ENCODE results near the gene AATF. TPM values are rescaled to one million over a fixed set of nuclear protein-coding genes. Genes with fewer than 3 reads are reported as not detected.

AATF gene
- total RNA-seq, 1 donor from 2014 or later = 11.5 TPM

DNA sequence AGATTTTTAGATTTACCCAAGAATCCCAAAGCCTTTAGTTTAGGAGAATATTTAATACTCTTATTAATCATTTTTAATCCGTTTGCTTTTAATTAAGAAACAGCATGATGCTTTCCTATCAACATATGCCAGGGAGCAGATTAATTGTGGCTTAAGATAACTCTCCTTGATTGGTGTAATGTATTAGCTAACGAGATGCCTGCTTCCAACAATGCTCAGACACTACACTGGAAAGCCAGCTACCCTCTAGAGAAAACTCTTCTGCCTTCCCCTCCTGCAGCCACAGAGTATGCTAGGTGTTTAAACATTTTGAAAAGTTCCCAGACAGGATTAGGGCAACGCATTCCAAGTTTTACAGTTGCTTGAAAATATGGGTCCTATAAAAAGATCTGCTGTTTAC lies 142.2 kb downstream of the AATF start:
- no peak overlapping the region for H3K4me3 ChIP-seq (ENCODE audit: low read length in 3 of 3)
- no peak overlapping the region for H3K27ac ChIP-seq (ENCODE audit: low read depth, low read length)
- H3K4me1 ChIP-seq (ENCODE audit: control insufficient read depth in 3 of 3, insufficient read depth in 3 of 3, low read length in 3 of 3) = peaks cover 4 to 11% (median 7%) of the 10 kb centered on the region in 3 donors
- H3K9ac ChIP-seq (ENCODE audit: low read depth in 1 of 3, low read length in 3 of 3) = no peak overlapping the region
- H3K9me3 ChIP-seq (ENCODE audit: control insufficient read depth in 3 of 3, low read length in 3 of 3) = no peaks in the 10 kb centered on the region
- H3K36me3 ChIP-seq (ENCODE audit: control insufficient read depth in 3 of 3, insufficient read depth in 3 of 3, low read length in 3 of 3) = peaks cover 30 to 51% (median 36%) of the 10 kb centered on the region in 3 donors
- no peaks in the 10 kb centered on the region for H3K27me3 ChIP-seq (ENCODE audit: control insufficient read depth in 3 of 3, insufficient read depth in 3 of 3, low read length in 3 of 3)

DNA sequence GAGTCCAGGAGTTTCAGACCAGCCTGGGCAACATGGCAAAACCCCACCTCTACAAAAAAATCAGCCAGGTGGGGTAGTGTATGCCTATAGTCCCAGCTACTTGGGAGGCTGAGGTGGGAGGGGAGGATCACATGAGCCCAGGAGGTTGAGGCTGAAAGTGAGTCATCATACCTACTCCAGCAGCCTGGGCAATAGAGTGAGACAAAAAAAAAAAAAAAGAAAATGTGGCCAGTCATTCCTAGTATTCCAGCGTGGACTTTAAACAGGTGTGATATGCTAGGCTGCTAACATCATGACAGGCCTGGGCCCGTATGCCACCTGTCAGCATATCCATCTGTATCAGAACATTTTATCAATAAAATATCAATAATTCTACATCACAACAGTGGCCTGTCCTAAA lies 143.3 kb downstream of the AATF start:
- Histone ChIP-seq H3K4me1 (ENCODE audit: control insufficient read depth in 3 of 3, insufficient read depth in 3 of 3, low read length in 3 of 3) (peaks cover 4 to 11% (median 7%) of the 10 kb centered on the region in 3 donors), H3K4me3 (ENCODE audit: low read length in 3 of 3) (no peak overlapping the region), H3K9me3 (ENCODE audit: control insufficient read depth in 3 of 3, low read length in 3 of 3) (no peaks in the 10 kb centered on the region), H3K27me3 (ENCODE audit: control insufficient read depth in 3 of 3, insufficient read depth in 3 of 3, low read length in 3 of 3) (no peaks in the 10 kb centered on the region), H3K27ac (ENCODE audit: low read depth, low read length) (no peak overlapping the region), H3K36me3 (ENCODE audit: control insufficient read depth in 3 of 3, insufficient read depth in 3 of 3, low read length in 3 of 3) (peaks cover 30 to 51% (median 36%) of the 10 kb centered on the region in 3 donors), H3K9ac (ENCODE audit: low read depth in 1 of 3, low read length in 3 of 3) (no peak overlapping the region)

DNA sequence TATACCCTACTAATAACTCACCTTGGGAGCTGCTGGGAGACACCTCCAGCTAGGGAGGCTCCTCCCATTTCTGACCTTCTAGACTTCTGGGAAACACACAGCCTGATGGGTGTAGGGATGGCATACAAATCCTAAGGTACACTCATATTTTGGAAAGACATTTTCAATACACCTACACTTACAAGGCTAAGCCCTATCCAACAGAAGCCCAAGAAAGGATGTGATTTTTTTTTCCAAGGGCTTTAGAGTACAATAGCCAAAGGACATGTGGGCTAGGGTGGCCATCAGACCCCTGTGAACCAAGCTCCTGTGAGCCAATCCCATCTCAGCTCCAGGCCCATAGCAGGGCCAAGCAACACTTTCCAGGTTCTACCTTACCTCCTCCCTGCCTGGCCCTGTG lies 143.9 kb downstream of the AATF start:
- Histone ChIP-seq H3K9me3 (ENCODE audit: control insufficient read depth in 3 of 3, low read length in 3 of 3) (no peaks in the 10 kb centered on the region), H3K4me1 (ENCODE audit: control insufficient read depth in 3 of 3, insufficient read depth in 3 of 3, low read length in 3 of 3) (peaks cover 4 to 11% (median 7%) of the 10 kb centered on the region in 3 donors), H3K27me3 (ENCODE audit: control insufficient read depth in 3 of 3, insufficient read depth in 3 of 3, low read length in 3 of 3) (no peaks in the 10 kb centered on the region), H3K4me3 (ENCODE audit: low read length in 3 of 3) (no peak overlapping the region), H3K9ac (ENCODE audit: low read depth in 1 of 3, low read length in 3 of 3) (no peak overlapping the region), H3K27ac (ENCODE audit: low read depth, low read length) (no peak overlapping the region), H3K36me3 (ENCODE audit: control insufficient read depth in 3 of 3, insufficient read depth in 3 of 3, low read length in 3 of 3) (peaks cover 33 to 54% (median 37%) of the 10 kb centered on the region in 3 donors)

DNA sequence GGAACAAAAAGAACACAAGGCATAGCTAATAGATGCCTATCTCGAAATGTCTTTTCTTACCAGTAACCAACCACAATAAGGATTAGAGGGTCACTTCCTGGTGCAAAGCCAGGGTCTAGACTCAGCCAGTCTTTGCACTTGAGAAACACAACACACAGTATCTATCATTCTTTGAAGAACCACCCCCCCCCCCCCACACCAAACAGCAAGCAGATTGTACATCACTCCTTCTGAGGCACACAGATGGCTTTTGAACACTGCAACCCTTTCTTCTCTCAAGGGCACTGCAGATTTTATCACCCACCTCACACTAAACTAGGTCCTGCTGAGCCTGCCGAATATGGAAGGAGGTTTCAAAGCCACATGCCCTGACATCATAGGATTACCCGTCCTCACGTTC lies 145.6 kb downstream of the AATF start:
- Histone ChIP-seq H3K9ac (ENCODE audit: low read depth in 1 of 3, low read length in 3 of 3) (no peak overlapping the region), H3K4me3 (ENCODE audit: low read length in 3 of 3) (no peak overlapping the region), H3K9me3 (ENCODE audit: control insufficient read depth in 3 of 3, low read length in 3 of 3) (no peaks in the 10 kb centered on the region), H3K27ac (ENCODE audit: low read depth, low read length) (no peak overlapping the region), H3K4me1 (ENCODE audit: control insufficient read depth in 3 of 3, insufficient read depth in 3 of 3, low read length in 3 of 3) (peaks cover 4 to 7% (median 4%) of the 10 kb centered on the region in 3 donors), H3K36me3 (ENCODE audit: control insufficient read depth in 3 of 3, insufficient read depth in 3 of 3, low read length in 3 of 3) (peaks cover 33 to 49% (median 37%) of the 10 kb centered on the region in 3 donors), H3K27me3 (ENCODE audit: control insufficient read depth in 3 of 3, insufficient read depth in 3 of 3, low read length in 3 of 3) (no peaks in the 10 kb centered on the region)

DNA sequence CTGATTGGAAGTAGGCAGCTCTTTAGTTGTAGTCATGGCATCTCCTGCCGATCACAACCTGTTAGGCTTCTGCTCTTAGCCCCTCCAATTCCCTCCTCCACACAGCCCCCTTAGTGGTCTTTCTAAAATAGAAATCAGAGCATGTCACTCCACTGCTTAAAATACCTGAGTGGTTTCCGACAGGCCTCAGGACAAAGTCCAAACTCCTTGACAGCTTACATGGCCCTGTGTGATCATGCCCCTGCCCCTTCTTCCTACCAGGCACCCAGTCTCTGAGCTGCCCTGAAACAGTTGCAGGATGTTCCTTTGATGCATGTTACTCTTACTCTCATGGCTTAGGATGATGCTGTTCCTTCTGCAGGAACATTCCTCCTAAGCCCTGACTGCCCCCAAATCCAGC lies 147.3 kb downstream of the AATF start:
- Histone ChIP-seq H3K4me1 (ENCODE audit: control insufficient read depth in 3 of 3, insufficient read depth in 3 of 3, low read length in 3 of 3) (peaks cover 0 to 6% (median under 1%) of the 10 kb centered on the region in 3 donors), H3K36me3 (ENCODE audit: control insufficient read depth in 3 of 3, insufficient read depth in 3 of 3, low read length in 3 of 3) (peaks cover 31 to 47% (median 32%) of the 10 kb centered on the region in 3 donors)

DNA sequence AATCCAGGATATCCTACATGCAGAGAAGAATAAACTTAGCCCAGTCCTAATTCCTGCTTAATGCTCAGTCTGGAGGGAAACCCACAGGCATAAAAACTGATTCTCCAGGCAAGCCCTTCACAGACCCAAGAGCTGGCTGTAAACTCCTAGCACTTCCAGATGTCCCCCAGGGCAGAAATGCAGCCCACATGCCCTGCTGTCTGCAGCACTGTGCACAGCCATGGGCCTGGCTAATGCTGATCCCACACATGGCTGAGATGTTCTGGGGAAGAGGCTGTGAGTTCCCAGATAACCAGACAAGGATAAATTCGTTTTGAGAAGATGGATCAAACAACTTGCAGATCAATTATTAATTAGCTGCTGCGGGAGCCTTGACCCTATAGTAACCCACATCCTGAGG lies 148.4 kb downstream of the AATF start:
- Histone ChIP-seq H3K4me3 (ENCODE audit: low read length in 3 of 3) (no peak overlapping the region), H3K4me1 (ENCODE audit: control insufficient read depth in 3 of 3, insufficient read depth in 3 of 3, low read length in 3 of 3) (no peaks in the 10 kb centered on the region), H3K36me3 (ENCODE audit: control insufficient read depth in 3 of 3, insufficient read depth in 3 of 3, low read length in 3 of 3) (peaks cover 33 to 52% (median 37%) of the 10 kb centered on the region in 3 donors), H3K27me3 (ENCODE audit: control insufficient read depth in 3 of 3, insufficient read depth in 3 of 3, low read length in 3 of 3) (no peaks in the 10 kb centered on the region), H3K9ac (ENCODE audit: low read depth in 1 of 3, low read length in 3 of 3) (no peak overlapping the region), H3K9me3 (ENCODE audit: control insufficient read depth in 3 of 3, low read length in 3 of 3) (no peaks in the 10 kb centered on the region), H3K27ac (ENCODE audit: low read depth, low read length) (no peak overlapping the region)

More for the DNA sequence above, 147.3 kb downstream of the AATF start:
- Histone ChIP-seq H3K4me3 (ENCODE audit: low read length in 3 of 3) (no peak overlapping the region), H3K27ac (ENCODE audit: low read depth, low read length) (no peak overlapping the region), H3K9ac (ENCODE audit: low read depth in 1 of 3, low read length in 3 of 3) (no peak overlapping the region), H3K9me3 (ENCODE audit: control insufficient read depth in 3 of 3, low read length in 3 of 3) (no peaks in the 10 kb centered on the region), H3K27me3 (ENCODE audit: control insufficient read depth in 3 of 3, insufficient read depth in 3 of 3, low read length in 3 of 3) (no peaks in the 10 kb centered on the region)

DNA sequence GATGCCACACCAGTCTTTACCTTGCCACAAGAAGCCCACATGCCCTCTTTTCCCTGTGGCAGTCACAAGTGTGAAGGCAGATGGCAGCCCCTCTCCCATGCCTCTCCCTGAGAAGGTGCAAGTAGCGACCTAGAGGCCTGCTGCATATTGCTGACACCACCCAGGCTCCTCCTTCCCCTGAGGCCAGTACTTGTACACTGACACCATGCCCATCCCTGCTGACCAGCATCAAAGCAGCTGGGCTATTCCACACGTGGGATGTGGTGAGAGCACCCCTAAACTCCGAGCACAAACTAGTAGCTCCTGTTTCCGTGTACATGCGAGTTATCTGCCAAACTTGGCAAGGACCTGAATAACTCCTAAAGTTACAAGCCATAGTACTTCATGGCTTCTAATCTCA lies 149.4 kb downstream of the AATF start:
- H3K27ac ChIP-seq (ENCODE audit: low read depth, low read length) = no peak overlapping the region
- H3K9ac ChIP-seq (ENCODE audit: low read depth in 1 of 3, low read length in 3 of 3) = peak overlapping the region in 1 of 3 donors; percentile 17
- no peaks in the 10 kb centered on the region for H3K9me3 ChIP-seq (ENCODE audit: control insufficient read depth in 3 of 3, low read length in 3 of 3)
- H3K27me3 ChIP-seq (ENCODE audit: control insufficient read depth in 3 of 3, insufficient read depth in 3 of 3, low read length in 3 of 3) = no peaks in the 10 kb centered on the region
- peaks cover 31 to 47% (median 37%) of the 10 kb centered on the region in 3 donors for H3K36me3 ChIP-seq (ENCODE audit: control insufficient read depth in 3 of 3, insufficient read depth in 3 of 3, low read length in 3 of 3)
- no peaks in the 10 kb centered on the region for H3K4me1 ChIP-seq (ENCODE audit: control insufficient read depth in 3 of 3, insufficient read depth in 3 of 3, low read length in 3 of 3)
- no peak overlapping the region for H3K4me3 ChIP-seq (ENCODE audit: low read length in 3 of 3)

DNA sequence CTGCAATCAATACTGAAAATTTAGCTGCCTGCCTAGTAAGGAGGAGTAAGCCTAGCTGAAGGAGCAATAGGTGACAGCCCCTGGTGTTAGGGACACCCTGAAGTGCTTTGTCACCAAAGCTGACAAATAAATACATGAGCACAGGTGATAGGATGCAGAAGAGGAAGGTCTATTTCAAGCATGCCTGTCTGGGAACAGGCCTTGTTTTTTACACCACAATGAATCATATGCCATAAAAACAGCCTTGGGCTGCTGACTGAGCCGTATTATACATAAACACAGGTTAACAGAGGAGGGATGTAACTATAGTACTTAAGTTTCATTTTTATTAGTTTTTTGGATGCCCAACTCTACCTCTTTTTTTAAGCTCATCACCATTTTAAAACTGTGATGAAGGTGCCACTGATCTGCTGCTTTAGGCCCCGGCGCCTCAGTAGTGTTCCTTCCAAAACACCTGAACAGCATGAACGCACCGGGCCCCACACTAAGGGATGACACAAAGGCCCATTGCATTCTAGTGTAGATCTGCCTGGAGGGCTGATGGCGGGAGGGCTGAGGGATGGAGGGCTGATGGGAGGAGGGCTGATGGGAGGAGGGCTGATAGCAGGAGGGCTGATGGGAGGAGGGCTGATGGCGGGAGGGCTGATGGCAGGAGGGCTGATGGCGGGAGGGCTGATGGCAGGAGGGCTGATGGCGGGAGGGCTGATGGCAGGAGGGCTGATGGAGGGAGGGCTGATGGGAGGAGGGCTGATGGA lies 150.3 kb downstream of the AATF start:
- H3K36me3 ChIP-seq (ENCODE audit: control insufficient read depth in 3 of 3, insufficient read depth in 3 of 3, low read length in 3 of 3) = peaks cover 31 to 42% (median 37%) of the 10 kb centered on the region in 3 donors
- no peak overlapping the region for H3K9ac ChIP-seq (ENCODE audit: low read depth in 1 of 3, low read length in 3 of 3)
- H3K4me3 ChIP-seq (ENCODE audit: low read length in 3 of 3) = no peak overlapping the region
- no peak overlapping the region for H3K27ac ChIP-seq (ENCODE audit: low read depth, low read length)
- no peaks in the 10 kb centered on the region for H3K27me3 ChIP-seq (ENCODE audit: control insufficient read depth in 3 of 3, insufficient read depth in 3 of 3, low read length in 3 of 3)
- H3K9me3 ChIP-seq (ENCODE audit: control insufficient read depth in 3 of 3, low read length in 3 of 3) = no peaks in the 10 kb centered on the region
- H3K4me1 ChIP-seq (ENCODE audit: control insufficient read depth in 3 of 3, insufficient read depth in 3 of 3, low read length in 3 of 3) = no peaks in the 10 kb centered on the region

DNA sequence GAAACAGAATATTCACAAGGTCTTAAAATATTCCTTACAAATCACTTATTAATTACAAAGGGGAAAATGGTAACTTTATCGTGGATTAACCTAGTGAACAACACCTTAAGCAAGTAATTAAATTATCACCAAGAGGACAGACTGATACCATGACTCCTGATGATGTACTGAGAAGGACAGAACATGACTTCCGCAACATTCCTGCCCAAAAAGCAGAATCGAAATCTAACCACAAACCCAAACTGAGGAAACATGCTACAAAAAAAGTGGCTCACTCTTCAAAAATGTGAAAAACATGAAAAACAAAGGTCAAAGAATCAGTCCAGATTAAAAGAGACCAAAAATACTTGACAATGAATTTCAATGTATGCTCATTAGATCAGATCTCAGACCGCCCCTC lies 151.5 kb downstream of the AATF start:
- Histone ChIP-seq H3K9ac (ENCODE audit: low read depth in 1 of 3, low read length in 3 of 3) (no peak overlapping the region), H3K36me3 (ENCODE audit: control insufficient read depth in 3 of 3, insufficient read depth in 3 of 3, low read length in 3 of 3) (peaks cover 32 to 36% (median 34%) of the 10 kb centered on the region in 3 donors), H3K27ac (ENCODE audit: low read depth, low read length) (no peak overlapping the region), H3K9me3 (ENCODE audit: control insufficient read depth in 3 of 3, low read length in 3 of 3) (no peaks in the 10 kb centered on the region), H3K27me3 (ENCODE audit: control insufficient read depth in 3 of 3, insufficient read depth in 3 of 3, low read length in 3 of 3) (no peaks in the 10 kb centered on the region), H3K4me3 (ENCODE audit: low read length in 3 of 3) (no peak overlapping the region), H3K4me1 (ENCODE audit: control insufficient read depth in 3 of 3, insufficient read depth in 3 of 3, low read length in 3 of 3) (no peaks in the 10 kb centered on the region)

DNA sequence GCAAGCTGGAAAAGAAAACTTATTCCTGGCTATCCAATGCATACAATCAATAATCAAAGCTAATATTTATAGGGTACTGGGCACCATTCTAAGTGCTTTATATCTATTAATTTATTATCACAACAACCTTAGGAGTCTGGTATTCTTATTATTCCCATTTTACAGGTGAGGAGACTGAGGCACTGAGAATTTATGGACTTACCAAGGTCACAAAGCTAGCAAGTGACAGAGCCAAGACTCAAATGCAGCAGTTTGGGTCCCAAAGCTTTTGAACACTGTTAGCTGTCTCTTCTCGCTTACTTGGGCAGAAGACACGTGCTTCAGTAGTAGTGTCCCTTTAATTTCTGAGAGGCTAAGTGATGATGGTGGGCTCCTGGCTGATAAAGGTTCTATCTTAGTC lies 152.6 kb downstream of the AATF start:
- Histone ChIP-seq H3K9me3 (ENCODE audit: control insufficient read depth in 3 of 3, low read length in 3 of 3) (no peaks in the 10 kb centered on the region), H3K9ac (ENCODE audit: low read depth in 1 of 3, low read length in 3 of 3) (no peak overlapping the region), H3K36me3 (ENCODE audit: control insufficient read depth in 3 of 3, insufficient read depth in 3 of 3, low read length in 3 of 3) (peaks cover 25 to 28% (median 25%) of the 10 kb centered on the region in 3 donors), H3K4me3 (ENCODE audit: low read length in 3 of 3) (no peak overlapping the region), H3K4me1 (ENCODE audit: control insufficient read depth in 3 of 3, insufficient read depth in 3 of 3, low read length in 3 of 3) (no peaks in the 10 kb centered on the region), H3K27me3 (ENCODE audit: control insufficient read depth in 3 of 3, insufficient read depth in 3 of 3, low read length in 3 of 3) (no peaks in the 10 kb centered on the region), H3K27ac (ENCODE audit: low read depth, low read length) (no peak overlapping the region)

Data from skeletal muscle tissue (tissue), 4 donors.